CD4-positive, alpha-beta T cell treated with Interleukin-2 at 100 ng/mL for 4 hours (primary cell): ENCODE data around the gene CEACAM1.
"Not testable (repeated sequence)": the region's sequence is repeated elsewhere in the genome, so short reads cannot be mapped to it uniquely, and the experiment has no call there.

Source experiments
- DNase-seq: peaks from one replicate; pipeline ENCODE4 v3.0.0-alpha.2; 2020; ENCODE audit warnings: low spot score

The CEACAM1 gene

DNA sequence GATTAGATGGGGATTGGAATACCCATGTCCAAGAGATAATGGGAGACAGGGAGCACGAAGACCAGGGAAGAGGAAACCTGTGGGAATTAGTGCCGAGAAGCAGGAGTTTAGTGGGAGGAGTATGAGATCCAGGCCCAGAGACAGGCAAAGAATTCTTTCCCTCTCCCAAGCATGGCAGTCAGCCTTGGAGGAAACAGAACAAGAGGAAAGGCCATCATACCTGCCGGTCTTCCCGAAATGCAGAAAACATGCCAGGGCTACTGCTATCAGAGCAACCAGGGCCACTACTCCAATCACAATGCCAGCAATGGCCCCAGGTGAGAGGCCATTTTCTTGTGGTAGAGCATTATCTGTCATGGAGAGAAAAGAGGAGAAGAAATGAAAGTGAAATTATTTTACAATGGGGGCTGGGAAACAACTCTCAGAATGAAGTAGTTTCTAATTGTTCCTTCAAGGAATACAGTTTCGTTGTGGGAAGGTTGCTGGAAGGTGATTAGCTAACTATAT, 16.1 kb downstream of the CEACAM1 start:
- no peak for DNase-seq

DNA sequence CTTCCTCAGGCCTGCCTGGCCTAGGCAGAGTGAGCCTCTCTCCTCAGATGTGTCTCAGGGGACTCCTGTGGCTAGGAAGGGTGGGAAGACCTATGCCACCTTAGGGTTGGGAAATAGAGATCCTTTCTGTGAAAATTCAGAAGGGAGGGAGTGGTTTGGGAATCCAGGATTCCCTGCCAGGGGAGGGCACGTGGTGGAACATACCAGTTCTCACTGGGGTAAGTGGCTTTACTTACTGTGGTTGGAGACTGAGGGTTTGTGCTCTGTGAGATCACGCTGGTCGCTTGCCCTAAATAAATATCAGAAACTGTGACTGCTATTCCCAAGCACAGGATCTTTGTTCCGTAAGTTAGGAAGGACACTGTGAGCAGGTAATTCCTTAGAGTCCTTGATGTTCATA, 16.9 kb downstream of the CEACAM1 start:
- DNase-seq = no peak

- DNase-seq = no peak
Measured at GRCh38 chr19:42508892-42509444, 19.3 kb downstream of the CEACAM1 start.

DNA sequence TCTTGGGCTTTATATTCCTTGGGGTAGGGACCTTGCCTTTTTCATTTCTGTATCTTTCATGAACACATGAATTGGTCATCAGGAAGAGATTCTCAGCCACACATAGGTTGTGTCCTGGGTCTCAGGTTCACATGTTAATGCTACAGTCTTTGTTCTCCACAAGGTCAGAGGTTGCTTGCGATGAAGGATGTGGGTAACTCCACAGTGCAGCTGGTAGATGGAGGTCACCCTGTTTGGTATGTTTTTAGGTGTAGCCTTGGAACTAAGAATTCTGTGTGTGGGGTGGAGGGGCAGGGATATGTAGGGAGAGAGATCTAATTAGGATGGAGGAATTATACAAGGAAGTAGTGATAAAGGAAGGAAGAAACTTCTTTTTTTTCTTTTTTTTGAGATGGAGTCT, 23.2 kb downstream of the CEACAM1 start:
- no peak for DNase-seq

DNA sequence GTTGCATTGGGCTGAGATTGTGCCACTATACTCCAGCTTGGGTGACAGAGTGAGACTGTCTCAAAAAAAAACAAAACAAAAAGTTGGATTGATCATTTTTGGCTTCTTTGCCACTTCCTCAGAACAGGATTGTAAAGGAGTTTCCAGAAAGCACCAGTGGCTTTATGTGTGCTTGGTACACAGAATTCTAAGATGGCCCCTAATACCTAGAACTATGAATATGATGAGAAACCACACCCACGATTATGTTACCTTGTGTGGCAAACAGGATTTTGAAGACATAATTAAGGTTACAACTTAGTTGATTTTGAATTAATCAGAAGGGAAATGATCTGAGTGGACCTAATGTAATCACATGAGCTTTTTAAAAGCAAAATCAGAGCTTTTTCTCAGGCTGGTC, 26.5 kb downstream of the CEACAM1 start:
- peak; percentile 25 for DNase-seq

GRCh38 chr19:42501243-42501642, 27.0 kb downstream of the CEACAM1 start:
- DNase-seq = not testable (repeated sequence)

DNA sequence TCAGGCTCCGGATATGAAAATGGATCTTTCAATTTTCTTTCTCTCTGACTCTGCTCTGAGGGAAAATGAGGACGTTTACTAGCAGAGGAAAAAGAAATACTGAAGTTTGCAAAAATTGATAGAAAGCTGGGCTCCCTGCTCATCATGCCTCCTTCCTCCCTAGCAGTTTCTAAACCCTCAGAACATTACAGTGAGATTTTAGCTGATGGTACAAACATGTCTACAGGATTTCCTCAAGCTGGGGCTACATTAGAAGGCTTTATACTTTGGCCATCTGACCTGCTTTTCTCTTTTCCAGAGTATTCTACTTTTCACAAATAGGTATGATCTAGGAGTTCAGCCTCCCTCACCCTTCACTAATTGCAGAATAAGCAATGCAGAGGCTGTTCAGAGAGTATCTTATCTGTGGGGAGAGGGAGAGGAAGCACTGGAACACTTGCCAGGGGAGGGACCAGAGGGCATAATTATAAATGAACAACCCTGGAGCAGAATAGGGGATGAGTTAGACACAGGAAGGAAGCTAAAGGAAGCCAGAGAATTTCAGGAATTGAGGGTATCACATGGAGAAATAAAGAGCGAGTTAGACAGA, 30.0 kb downstream of the CEACAM1 start:
- DNase-seq = no peak

DNA sequence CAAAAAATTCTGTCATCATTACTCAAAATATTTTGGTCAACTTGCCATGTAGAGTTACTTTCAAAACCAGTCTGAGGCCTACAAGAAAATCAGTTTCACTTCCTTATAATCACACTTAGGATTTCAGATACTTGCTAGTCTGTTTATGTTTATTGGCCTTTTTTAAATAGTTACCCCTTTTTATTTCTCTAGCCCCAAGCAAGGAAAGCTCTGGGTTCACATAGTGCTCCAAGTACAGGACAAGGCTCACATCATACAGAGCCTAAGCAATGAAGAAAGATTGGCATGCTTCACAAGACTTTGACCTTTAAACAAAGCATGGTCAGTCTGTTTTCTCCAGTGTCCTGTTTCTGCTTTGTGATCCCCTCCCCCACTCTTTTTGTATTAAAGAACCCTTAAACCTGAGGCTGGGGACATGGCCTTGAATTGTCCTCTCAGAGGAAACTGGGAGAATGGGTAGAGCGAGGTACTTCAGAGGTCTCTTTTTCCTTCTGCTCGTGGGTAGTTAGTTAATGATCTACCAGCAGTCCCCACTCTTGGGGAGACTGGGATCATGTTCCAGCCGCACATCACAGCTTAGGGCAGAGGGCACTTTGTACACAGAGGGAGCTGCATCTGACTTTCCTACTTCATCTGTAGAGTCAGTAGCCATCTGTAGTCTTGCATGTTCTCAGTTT, 30.7 kb downstream of the CEACAM1 start:
- DNase-seq = no peak

DNA sequence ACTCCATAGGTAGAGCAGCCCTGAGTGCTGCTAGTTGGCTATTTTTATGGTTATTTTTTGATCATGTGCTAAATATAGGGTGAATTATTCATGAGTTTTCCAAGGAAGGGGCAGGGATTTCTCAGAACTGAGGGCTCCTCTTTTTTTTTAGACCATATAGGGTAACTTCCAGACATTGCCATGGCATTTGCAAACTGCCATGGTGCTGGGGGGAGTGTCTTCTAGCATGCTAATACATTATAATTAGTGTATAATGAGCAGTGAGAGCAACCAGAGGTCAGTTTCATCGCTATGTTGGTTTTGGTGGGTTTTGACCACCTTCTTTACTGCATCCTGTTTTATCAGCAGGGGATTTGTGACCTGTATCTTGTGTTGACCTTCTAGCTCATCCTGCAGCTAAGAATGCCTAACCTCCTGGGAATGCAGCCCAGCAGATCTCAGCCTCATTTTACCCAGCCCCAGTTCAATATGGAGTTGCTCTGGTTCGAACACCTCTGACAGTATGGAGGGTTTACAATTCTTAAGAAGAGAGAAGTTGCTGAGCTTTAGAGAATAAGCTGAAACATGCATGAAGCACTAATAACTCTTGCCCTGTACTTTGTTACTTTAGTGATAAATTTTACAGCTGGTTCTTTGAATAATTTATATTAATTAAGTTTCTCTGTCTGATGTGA, 31.7 kb downstream of the CEACAM1 start:
- DNase-seq = no peak

- no peak for DNase-seq
Measured at GRCh38 chr19:42495663-42496062, 32.6 kb downstream of the CEACAM1 start.

DNA sequence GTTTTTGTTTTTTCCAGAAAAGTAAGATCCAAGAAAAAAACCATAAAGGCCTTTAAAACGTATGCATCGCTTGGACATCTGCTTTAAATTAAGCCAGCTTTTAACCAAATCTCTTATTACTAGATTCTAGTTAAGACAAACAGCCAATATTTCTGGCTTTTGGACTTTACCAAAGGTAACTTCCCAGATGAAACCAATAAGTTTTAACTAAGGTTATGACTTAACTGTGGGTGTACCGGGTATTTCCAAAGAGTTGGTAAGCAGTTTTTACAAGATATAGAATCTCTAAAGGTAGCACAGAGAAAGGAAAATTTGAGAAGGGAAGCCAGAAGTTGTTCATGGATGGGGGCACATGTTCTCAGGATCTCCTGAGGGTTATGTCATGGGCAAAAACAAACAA, 34.0 kb downstream of the CEACAM1 start:
- DNase-seq = no peak

DNA sequence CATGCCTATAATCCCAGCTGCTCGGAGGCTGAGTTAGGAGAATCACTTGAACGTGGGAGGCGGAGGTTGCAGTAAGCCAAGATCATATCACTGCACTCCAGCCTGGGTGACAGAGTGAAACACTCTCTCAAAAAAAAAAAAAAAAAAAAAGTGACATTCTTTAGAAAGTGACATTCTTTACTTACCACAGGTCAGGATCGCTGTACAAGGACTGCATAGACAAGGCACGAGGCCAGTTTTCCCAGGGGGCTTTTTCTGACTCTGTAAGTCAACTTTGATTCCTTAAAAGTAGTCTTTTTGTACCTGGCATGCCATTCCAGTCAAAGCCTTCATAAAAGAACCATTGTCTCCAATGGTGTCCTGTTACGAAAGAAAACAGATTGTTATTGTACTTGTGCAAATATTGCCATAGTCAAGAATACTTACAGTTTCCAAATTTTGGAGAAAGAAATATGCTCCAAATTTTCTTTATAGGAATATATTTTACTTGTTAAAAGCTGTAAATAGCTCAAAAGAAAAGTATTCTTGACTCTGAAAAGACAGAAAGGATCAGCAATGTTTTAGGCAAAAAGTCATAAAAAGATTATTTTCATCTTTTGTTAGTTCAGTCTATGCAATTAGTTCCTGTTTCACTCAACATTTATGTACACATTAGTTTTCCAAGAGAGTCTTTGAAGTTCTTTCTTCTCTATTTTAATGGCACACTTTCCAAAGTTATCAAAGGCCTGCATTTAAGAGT, 39.3 kb downstream of the CEACAM1 start:
- DNase-seq = no peak

DNA sequence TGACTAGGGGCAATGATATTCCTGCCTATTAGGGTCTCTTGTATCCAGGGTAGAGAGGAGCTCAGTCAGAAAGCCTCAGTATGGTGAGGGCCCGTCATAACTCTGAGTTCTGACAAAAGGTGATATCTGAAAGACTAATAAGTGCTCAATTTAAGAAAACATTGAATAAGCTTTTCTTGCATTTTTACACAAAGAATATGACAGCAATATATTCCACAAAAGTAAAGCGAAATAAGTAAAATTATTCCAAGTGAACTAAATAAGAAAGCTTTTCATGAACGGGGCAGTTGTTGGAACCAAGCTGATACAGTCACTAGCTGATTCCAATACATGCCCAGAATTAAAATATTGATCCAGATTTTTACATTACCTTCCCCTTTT, 40.5 kb downstream of the CEACAM1 start:
- DNase-seq = no peak

DNA sequence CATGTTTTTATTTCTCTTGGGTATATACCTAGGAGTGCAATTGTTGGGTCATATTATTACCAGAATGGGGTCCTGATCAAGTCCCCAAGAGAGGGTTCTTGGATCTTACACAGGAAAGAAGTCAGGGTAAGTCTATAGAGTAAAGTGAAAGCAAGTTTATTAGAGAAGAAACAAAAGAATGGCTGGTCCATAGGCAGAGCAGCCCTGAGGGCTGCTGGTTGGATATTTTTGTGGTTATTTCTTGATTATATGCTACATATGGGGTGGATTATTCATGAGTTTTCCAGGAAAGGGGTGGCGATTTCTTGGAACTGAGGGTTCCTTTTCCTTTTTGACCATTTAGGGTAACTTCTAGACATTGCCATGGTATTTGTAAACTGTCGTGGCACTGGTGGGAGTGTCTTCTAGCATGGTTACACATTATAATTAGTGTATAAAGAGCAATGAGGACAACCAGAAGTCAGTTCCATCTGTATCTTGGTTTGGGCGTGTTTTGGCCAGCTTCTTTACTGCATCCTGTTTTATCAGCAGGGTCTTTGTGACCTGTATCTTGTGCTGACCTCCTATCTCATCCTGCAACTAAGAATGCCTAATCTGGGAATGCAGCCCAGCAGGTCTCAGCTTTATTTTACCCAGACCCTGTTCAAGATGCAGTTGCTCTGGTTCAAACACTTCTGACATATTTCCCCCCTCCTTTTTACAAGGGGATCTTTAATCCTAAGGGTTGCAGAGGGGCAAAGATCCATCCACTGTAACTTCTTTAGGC, 41.1 kb downstream of the CEACAM1 start:
- DNase-seq = peak; percentile 13

GRCh38 chr19:42485036-42485435, 43.2 kb downstream of the CEACAM1 start:
- not testable (repeated sequence) for DNase-seq

GRCh38 chr19:42480335-42481095, 47.8 kb downstream of the CEACAM1 start:
- peak; percentile 60 for DNase-seq

- no peak for DNase-seq
Measured at GRCh38 chr19:42479736-42480135, 48.5 kb downstream of the CEACAM1 start.

- no peak for DNase-seq
Measured at GRCh38 chr19:42478765-42479311, 49.4 kb downstream of the CEACAM1 start.

DNA sequence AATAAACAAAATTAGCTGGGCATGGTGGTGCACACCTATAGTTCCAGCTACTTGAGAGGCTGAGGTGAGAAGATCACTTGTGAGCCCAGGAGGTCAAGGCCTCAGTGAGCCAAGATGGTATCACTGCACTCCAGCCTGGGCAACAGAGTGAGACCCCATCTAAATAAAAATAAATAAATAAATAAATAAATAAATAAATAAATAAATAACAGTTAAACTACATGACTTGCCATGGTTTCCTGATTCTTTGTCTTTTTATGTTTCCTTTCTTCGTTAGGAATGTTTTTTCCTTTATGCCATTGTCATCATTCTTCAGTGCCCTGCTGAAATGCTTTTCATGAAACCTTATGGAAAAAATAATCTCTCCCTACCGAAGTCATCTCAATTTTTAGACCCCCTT, 50.3 kb downstream of the CEACAM1 start:
- no peak for DNase-seq

DNA sequence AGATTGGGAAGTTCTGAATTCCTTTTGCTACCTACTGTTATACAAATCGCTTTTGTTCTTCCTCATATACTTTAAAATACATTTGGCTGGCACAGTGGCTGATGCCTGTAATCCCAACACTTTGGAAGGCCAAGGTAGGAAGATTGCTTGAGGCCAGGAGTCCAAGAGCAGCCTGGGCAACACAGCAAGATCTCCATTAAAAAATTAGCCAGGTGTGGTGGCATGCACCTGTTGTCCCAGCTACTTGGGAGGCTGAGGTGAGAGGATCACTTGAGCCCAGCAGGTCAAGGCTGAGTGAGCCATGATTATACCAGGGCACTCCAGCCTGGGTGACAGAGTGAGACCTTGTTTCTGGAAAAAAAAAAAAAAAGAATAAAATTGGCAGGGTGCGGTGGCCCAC, 51.2 kb downstream of the CEACAM1 start:
- no peak for DNase-seq

DNA sequence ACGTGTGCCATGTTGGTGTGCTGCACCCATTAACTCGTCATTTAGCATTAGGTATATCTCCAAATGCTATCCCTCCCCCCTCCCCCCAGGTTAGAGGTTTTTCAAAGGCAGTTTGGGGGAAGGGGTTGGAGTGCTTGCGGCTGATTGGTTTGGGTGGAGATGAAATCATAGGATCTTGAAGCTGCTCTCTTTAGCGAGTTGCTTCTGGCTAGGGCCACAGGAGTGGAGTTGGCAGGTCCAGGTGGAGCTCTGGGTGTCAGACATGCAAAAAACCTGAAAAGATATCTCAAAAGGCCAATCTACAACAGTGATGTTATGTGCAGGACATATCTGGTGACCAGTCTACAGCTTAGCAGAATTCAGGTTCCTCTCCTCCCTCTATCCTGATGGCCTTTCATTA, 52.9 kb downstream of the CEACAM1 start:
- no peak for DNase-seq
